NCI-H1417 treated with DMSO at 0.1 percent for 48 hours (cell line): ENCODE results near the gene FZD4.

Source experiments
- DNase-seq: peaks from one replicate; lab custom pipeline; 2025; lab: John Stamatoyannopoulos, UW

Gene FZD4

GRCh38 chr11:86912238-86912637, 43.0 kb downstream of the FZD4 start:
- DNase-seq = no peak

DNA sequence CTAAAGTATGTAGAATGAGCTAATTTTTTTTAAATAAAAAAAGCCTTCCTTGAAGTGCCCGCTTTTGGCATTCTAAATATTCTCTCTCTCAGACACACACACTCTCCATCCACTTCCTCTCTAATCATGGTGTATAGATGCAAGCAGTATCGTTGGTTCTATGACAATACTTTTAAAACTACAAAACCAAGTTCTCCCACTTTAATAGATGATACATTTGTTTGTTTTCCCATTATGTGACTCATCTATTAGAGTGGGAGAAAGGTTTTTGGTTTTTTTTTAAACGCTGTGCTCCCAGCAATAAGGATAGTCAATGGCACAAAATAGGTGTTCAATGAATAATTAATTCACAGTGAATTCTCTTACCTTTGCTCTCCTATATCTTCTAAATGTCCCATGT, 44.6 kb downstream of the FZD4 start:
- no peak for DNase-seq

- DNase-seq = no peak
Measured at GRCh38 chr11:86906198-86906597, 49.0 kb downstream of the FZD4 start.

- DNase-seq = no peak
Measured at GRCh38 chr11:86905252-86905651, 49.9 kb downstream of the FZD4 start.

DNA sequence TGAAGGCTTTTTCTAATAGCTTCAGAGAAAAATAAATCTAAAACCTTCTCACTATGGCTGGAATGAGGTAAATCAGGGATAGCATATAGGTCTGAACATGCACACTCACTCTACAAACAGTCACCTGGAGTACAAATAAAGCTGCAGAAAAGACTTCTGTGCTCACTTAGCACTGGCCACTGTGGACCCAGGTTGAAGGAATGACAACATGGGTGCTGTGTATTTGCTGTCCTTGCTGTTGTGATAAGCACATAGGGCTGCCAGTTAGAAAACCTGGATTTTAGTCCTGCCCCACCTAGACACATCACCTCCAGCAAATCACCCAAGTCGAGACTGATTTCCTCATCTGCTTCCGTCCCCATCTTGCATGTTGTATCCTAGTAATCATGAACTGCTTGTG, 51.2 kb downstream of the FZD4 start:
- no peak for DNase-seq

GRCh38 chr11:86902345-86902744, 52.9 kb downstream of the FZD4 start:
- no peak for DNase-seq

DNA sequence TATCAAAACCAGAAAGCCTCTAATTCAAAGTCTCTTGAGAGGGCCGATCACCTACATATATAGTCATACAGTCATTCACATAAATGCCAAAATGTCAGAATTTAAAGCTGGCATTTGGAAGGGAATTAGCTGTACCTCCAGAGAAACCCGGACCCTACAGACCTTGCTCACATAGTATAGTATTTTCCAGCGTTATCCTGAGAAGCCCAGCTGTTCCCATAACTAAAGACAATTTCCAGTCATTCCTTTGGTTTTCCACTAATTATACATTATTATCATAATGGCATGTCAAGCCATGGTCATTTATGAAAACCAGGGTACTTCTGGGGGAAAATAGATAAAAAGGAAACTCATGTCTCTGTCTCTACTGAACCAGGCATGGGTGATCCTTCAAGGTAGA, 53.6 kb downstream of the FZD4 start:
- DNase-seq = no peak

- no peak for DNase-seq
Measured at GRCh38 chr11:86900162-86900561, 55.0 kb downstream of the FZD4 start.

GRCh38 chr11:86898689-86899088, 56.5 kb downstream of the FZD4 start:
- DNase-seq = no peak

DNA sequence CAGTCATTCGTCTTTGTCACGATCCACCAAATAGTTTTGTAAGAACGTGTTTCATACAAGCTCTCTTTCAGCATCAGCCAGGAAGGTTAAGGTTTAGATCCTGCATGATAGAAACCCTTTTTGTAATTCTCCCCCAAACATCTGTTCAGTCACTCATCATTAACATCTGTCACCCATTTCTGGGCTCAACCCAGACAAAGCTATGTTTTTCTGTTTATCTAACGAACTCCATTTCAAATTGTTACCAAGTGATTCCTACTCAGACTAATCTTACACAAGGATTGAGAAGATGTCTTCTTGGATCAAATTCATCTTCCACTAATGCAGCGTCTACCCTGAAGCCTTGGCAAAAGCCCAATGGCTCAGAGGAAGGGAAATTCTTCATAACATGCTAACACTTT, 58.8 kb downstream of the FZD4 start:
- no peak for DNase-seq
